ENCODE data around the gene TMEM107.

The TMEM107 gene

GRCh38 chr17:8159459-8160223, 16.5 kb downstream of the TMEM107 start:
- peaks cover 35% of the 10 kb centered on the region for H3K4me1 ChIP-seq (ENCODE audit: control insufficient read depth, insufficient read depth, low read length)
- H3K27me3 ChIP-seq (ENCODE audit: control insufficient read depth, insufficient read depth, low read length): no peaks in the 10 kb centered on the region
- H3K27ac ChIP-seq (ENCODE audit: low read depth, low read length): no peak overlapping the region
- H3K9me3 ChIP-seq (ENCODE audit: control insufficient read depth, insufficient read depth, low read depth, low read length): no peaks in the 10 kb centered on the region
- H3K4me3 ChIP-seq (ENCODE audit: low read depth, low read length): no peak overlapping the region
- peaks cover 21% of the 10 kb centered on the region for H3K36me3 ChIP-seq (ENCODE audit: control insufficient read depth, insufficient read depth, low read length)
- no peak overlapping the region for H3K9ac ChIP-seq (ENCODE audit: low read length)

- H3K9ac ChIP-seq (ENCODE audit: low read length): no peak overlapping the region
- H3K27ac ChIP-seq (ENCODE audit: low read depth, low read length): no peak overlapping the region
- no peaks in the 10 kb centered on the region for H3K9me3 ChIP-seq (ENCODE audit: control insufficient read depth, insufficient read depth, low read depth, low read length)
- peaks cover 31% of the 10 kb centered on the region for H3K4me1 ChIP-seq (ENCODE audit: control insufficient read depth, insufficient read depth, low read length)
- H3K36me3 ChIP-seq (ENCODE audit: control insufficient read depth, insufficient read depth, low read length): peaks cover 21% of the 10 kb centered on the region
- no peaks in the 10 kb centered on the region for H3K27me3 ChIP-seq (ENCODE audit: control insufficient read depth, insufficient read depth, low read length)
- H3K4me3 ChIP-seq (ENCODE audit: low read depth, low read length): no peak overlapping the region
Observed at GRCh38 chr17:8159032-8159400, 17.2 kb downstream of the TMEM107 start.

- Histone ChIP-seq H3K27ac (ENCODE audit: low read depth, low read length) (no peak overlapping the region), H3K27me3 (ENCODE audit: control insufficient read depth, insufficient read depth, low read length) (no peaks in the 10 kb centered on the region), H3K4me3 (ENCODE audit: low read depth, low read length) (no peak overlapping the region), H3K9ac (ENCODE audit: low read length) (no peak overlapping the region), H3K9me3 (ENCODE audit: control insufficient read depth, insufficient read depth, low read depth, low read length) (no peaks in the 10 kb centered on the region), H3K4me1 (ENCODE audit: control insufficient read depth, insufficient read depth, low read length) (peaks cover 29% of the 10 kb centered on the region), H3K36me3 (ENCODE audit: control insufficient read depth, insufficient read depth, low read length) (peaks cover 21% of the 10 kb centered on the region)
Observed at GRCh38 chr17:8158267-8159031, 17.7 kb downstream of the TMEM107 start.

- peak overlapping the region; percentile 76; the same call in 1 of the 2 replicates for H3K27ac ChIP-seq (ENCODE audit: low read depth, low read length)
- peaks cover 15% of the 10 kb centered on the region for H3K36me3 ChIP-seq (ENCODE audit: control insufficient read depth, insufficient read depth, low read length)
- H3K27me3 ChIP-seq (ENCODE audit: control insufficient read depth, insufficient read depth, low read length): no peaks in the 10 kb centered on the region
- no peaks in the 10 kb centered on the region for H3K9me3 ChIP-seq (ENCODE audit: control insufficient read depth, insufficient read depth, low read depth, low read length)
- peak overlapping the region; percentile 76 for H3K9ac ChIP-seq (ENCODE audit: low read length)
- H3K4me1 ChIP-seq (ENCODE audit: control insufficient read depth, insufficient read depth, low read length): peaks cover 31% of the 10 kb centered on the region
- H3K4me3 ChIP-seq (ENCODE audit: low read depth, low read length): peak overlapping the region; percentile 96
Observed at GRCh38 chr17:8156246-8156992, 19.8 kb downstream of the TMEM107 start.

GRCh38 chr17:8155996-8156245, 20.3 kb downstream of the TMEM107 start:
- H3K27ac ChIP-seq (ENCODE audit: low read depth, low read length): 0 out of 2 replicates have a peak overlapping the region, but pooled peaks have one; percentile 21
- peaks cover 10% of the 10 kb centered on the region for H3K36me3 ChIP-seq (ENCODE audit: control insufficient read depth, insufficient read depth, low read length)
- H3K4me3 ChIP-seq (ENCODE audit: low read depth, low read length): peak overlapping the region; percentile 96
- peak overlapping the region; percentile 76 for H3K9ac ChIP-seq (ENCODE audit: low read length)
- no peaks in the 10 kb centered on the region for H3K9me3 ChIP-seq (ENCODE audit: control insufficient read depth, insufficient read depth, low read depth, low read length)
- peaks cover 30% of the 10 kb centered on the region for H3K4me1 ChIP-seq (ENCODE audit: control insufficient read depth, insufficient read depth, low read length)
- H3K27me3 ChIP-seq (ENCODE audit: control insufficient read depth, insufficient read depth, low read length): no peaks in the 10 kb centered on the region

- Histone ChIP-seq H3K9ac (ENCODE audit: low read length) (peak overlapping the region; percentile 76), H3K27ac (ENCODE audit: low read depth, low read length) (0 out of 2 replicates have a peak overlapping the region, but pooled peaks have one; percentile 21), H3K4me3 (ENCODE audit: low read depth, low read length) (peak overlapping the region; percentile 96), H3K36me3 (ENCODE audit: control insufficient read depth, insufficient read depth, low read length) (peaks cover 7% of the 10 kb centered on the region), H3K4me1 (ENCODE audit: control insufficient read depth, insufficient read depth, low read length) (peaks cover 33% of the 10 kb centered on the region), H3K27me3 (ENCODE audit: control insufficient read depth, insufficient read depth, low read length) (no peaks in the 10 kb centered on the region), H3K9me3 (ENCODE audit: control insufficient read depth, insufficient read depth, low read depth, low read length) (no peaks in the 10 kb centered on the region)
Observed at GRCh38 chr17:8155231-8155995, 20.8 kb downstream of the TMEM107 start.

GRCh38 chr17:8154608-8155155, 21.5 kb downstream of the TMEM107 start:
- H3K9ac ChIP-seq (ENCODE audit: low read length): peak overlapping the region; percentile 30
- no peaks in the 10 kb centered on the region for H3K9me3 ChIP-seq (ENCODE audit: control insufficient read depth, insufficient read depth, low read depth, low read length)
- peaks cover 33% of the 10 kb centered on the region for H3K4me1 ChIP-seq (ENCODE audit: control insufficient read depth, insufficient read depth, low read length)
- H3K36me3 ChIP-seq (ENCODE audit: control insufficient read depth, insufficient read depth, low read length): peaks cover 10% of the 10 kb centered on the region
- peak overlapping the region; percentile 96 for H3K4me3 ChIP-seq (ENCODE audit: low read depth, low read length)
- H3K27me3 ChIP-seq (ENCODE audit: control insufficient read depth, insufficient read depth, low read length): no peaks in the 10 kb centered on the region
- H3K27ac ChIP-seq (ENCODE audit: low read depth, low read length): no peak overlapping the region

GRCh38 chr17:8153957-8154607, 22.1 kb downstream of the TMEM107 start:
- Histone ChIP-seq H3K4me3 (ENCODE audit: low read depth, low read length) (peak overlapping the region; percentile 96), H3K4me1 (ENCODE audit: control insufficient read depth, insufficient read depth, low read length) (peaks cover 33% of the 10 kb centered on the region), H3K27me3 (ENCODE audit: control insufficient read depth, insufficient read depth, low read length) (no peaks in the 10 kb centered on the region), H3K27ac (ENCODE audit: low read depth, low read length) (peak overlapping the region; percentile 23; the same call in 1 of the 2 replicates), H3K9ac (ENCODE audit: low read length) (peak overlapping the region; percentile 30), H3K9me3 (ENCODE audit: control insufficient read depth, insufficient read depth, low read depth, low read length) (no peaks in the 10 kb centered on the region), H3K36me3 (ENCODE audit: control insufficient read depth, insufficient read depth, low read length) (peaks cover 11% of the 10 kb centered on the region)

- Histone ChIP-seq H3K4me3 (ENCODE audit: low read depth, low read length) (peak overlapping the region; percentile 96; the same call in 1 of the 2 replicates), H3K4me1 (ENCODE audit: control insufficient read depth, insufficient read depth, low read length) (peaks cover 33% of the 10 kb centered on the region), H3K9ac (ENCODE audit: low read length) (peak overlapping the region; percentile 28), H3K9me3 (ENCODE audit: control insufficient read depth, insufficient read depth, low read depth, low read length) (no peaks in the 10 kb centered on the region), H3K27me3 (ENCODE audit: control insufficient read depth, insufficient read depth, low read length) (no peaks in the 10 kb centered on the region), H3K36me3 (ENCODE audit: control insufficient read depth, insufficient read depth, low read length) (peaks cover 16% of the 10 kb centered on the region), H3K27ac (ENCODE audit: low read depth, low read length) (peak overlapping the region; percentile 23; the same call in 1 of the 2 replicates)
Observed at GRCh38 chr17:8153525-8153956, 22.6 kb downstream of the TMEM107 start.

- peaks cover 21% of the 10 kb centered on the region for H3K36me3 ChIP-seq (ENCODE audit: control insufficient read depth, insufficient read depth, low read length)
- no peak overlapping the region for H3K27ac ChIP-seq (ENCODE audit: low read depth, low read length)
- H3K4me3 ChIP-seq (ENCODE audit: low read depth, low read length): peak overlapping the region; percentile 91; the same call in 1 of the 2 replicates
- no peak overlapping the region for H3K9ac ChIP-seq (ENCODE audit: low read length)
- no peaks in the 10 kb centered on the region for H3K9me3 ChIP-seq (ENCODE audit: control insufficient read depth, insufficient read depth, low read depth, low read length)
- H3K27me3 ChIP-seq (ENCODE audit: control insufficient read depth, insufficient read depth, low read length): no peaks in the 10 kb centered on the region
- H3K4me1 ChIP-seq (ENCODE audit: control insufficient read depth, insufficient read depth, low read length): peaks cover 33% of the 10 kb centered on the region
Observed at GRCh38 chr17:8153031-8153451, 23.1 kb downstream of the TMEM107 start.
